ENCODE measurements around the gene PDE4D. TPM values are rescaled to one million over a fixed set of nuclear protein-coding genes. Genes with fewer than 3 reads are reported as not detected.

The PDE4D gene
- total RNA-seq, 1 experiment from 2014 or later: 11.6 TPM

DNA sequence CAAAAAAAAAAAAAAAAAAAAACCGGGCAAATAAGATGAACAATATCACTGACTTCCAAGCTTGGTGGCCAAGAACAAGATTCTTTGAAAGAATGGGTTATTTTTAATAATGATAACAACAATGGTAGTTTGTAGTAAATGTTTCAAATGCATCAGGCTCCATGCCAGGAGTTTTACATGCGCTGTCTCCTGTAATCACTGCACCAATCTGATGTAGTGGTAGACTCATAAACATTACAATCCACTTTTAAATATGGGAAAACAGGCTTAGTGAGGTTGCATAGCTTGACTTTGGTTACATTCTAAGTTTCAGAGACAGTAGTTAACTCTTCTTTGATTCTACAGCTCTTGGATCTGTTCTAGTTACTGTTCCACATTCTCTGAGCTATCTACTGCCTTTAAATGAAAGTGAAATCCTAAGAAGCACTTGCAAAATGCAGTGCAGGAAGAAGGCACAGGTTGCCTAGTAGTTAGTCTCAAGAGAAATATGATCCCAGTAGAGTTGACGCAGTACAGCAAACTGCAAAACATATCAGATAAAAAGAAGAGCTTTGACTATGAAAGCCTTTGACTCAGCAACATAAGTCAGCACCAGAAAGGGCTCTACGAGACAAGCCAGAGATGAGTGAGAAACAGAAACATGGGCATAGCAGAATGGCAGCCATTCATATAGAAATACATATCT, 62.1 kb downstream of the PDE4D start:
- TF ChIP-seq, protein P1, sequence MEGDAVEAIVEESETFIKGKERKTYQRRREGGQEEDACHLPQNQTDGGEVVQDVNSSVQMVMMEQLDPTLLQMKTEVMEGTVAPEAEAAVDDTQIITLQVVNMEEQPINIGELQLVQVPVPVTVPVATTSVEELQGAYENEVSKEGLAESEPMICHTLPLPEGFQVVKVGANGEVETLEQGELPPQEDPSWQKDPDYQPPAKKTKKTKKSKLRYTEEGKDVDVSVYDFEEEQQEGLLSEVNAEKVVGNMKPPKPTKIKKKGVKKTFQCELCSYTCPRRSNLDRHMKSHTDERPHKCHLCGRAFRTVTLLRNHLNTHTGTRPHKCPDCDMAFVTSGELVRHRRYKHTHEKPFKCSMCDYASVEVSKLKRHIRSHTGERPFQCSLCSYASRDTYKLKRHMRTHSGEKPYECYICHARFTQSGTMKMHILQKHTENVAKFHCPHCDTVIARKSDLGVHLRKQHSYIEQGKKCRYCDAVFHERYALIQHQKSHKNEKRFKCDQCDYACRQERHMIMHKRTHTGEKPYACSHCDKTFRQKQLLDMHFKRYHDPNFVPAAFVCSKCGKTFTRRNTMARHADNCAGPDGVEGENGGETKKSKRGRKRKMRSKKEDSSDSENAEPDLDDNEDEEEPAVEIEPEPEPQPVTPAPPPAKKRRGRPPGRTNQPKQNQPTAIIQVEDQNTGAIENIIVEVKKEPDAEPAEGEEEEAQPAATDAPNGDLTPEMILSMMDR (IDR thresholded peaks at IDR 0.05; ENCODE audit: unreplicated experiment): no peak
- H3K27ac Mint-ChIP-seq (ENCODE audit: unreplicated experiment): no peak overlapping the region
- peaks cover 20% of the 10 kb centered on the region for H3K4me1 Mint-ChIP-seq (ENCODE audit: low read depth, unreplicated experiment)
- no TSS peak for BruUV-seq (replicated peaks)
- no peaks in the 10 kb centered on the region for H3K36me3 Mint-ChIP-seq (ENCODE audit: insufficient read depth, unreplicated experiment)
- H3K27me3 Mint-ChIP-seq (ENCODE audit: unreplicated experiment): peaks cover 16% of the 10 kb centered on the region
- H3K4me3 Mint-ChIP-seq (ENCODE audit: low read depth, unreplicated experiment): no peak overlapping the region
- CTCF ChIA-PET: interaction anchor here (0.7 kb wide), 1 partner anchor 21 kb away, joined by 4 read pairs; no protein-coding TSS in a partner anchor
- no peaks in the 10 kb centered on the region for H3K9me3 Mint-ChIP-seq (ENCODE audit: low read depth, unreplicated experiment)
- DNase-seq: no peak
- intact Hi-C loops (cut with micrococcal nuclease; ENCODE audit: unreplicated experiment): loop anchor here (5.0 kb wide), 1 partner anchor 71 kb away; no protein-coding TSS in a partner anchor

DNA sequence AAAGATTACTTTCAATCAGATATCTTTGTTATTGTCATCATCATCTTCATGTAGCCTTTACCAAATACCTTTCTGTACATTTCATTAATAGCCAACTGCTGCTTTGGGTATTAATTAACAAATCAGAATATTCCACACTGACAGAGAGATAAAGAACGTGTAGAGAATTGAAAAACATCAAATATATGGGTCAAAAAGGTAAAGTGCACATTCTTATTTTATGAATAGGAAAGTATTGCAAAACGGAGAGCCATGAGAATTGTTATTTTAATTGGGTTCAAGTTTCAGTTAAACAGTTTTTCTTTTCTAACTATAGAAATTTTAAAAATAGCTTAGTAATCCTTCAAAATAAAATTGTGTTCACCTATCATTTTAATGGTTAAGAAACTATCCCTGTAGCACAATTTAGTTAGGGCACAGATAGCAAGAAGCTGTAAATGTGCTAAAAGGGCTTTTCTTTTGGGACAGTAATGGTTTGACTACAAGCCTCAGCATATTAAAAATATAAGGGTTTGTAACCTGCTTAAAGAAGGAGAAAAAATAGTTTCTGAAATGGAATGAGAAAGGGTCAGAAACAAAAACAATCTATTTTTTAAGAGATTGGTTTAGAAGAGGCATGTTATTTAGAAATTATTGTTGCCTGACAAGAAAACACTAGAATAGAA, 62.9 kb downstream of the PDE4D start:
- TF ChIP-seq, protein P1 (IDR thresholded peaks at IDR 0.05; ENCODE audit: unreplicated experiment): no peak
- Mint-ChIP-seq H3K4me3 (ENCODE audit: low read depth, unreplicated experiment) (no peak overlapping the region), H3K27ac (ENCODE audit: unreplicated experiment) (no peak overlapping the region), H3K36me3 (ENCODE audit: insufficient read depth, unreplicated experiment) (no peaks in the 10 kb centered on the region), H3K9me3 (ENCODE audit: low read depth, unreplicated experiment) (no peaks in the 10 kb centered on the region), H3K27me3 (ENCODE audit: unreplicated experiment) (peaks cover 16% of the 10 kb centered on the region), H3K4me1 (ENCODE audit: low read depth, unreplicated experiment) (peaks cover 20% of the 10 kb centered on the region)
- CTCF ChIA-PET: no interaction called here
- no peak for DNase-seq
- intact Hi-C loops (cut with micrococcal nuclease; ENCODE audit: unreplicated experiment): loop anchor here (5.0 kb wide), 1 partner anchor 72 kb away; no protein-coding TSS in a partner anchor
- no TSS peak for BruUV-seq (replicated peaks)

DNA sequence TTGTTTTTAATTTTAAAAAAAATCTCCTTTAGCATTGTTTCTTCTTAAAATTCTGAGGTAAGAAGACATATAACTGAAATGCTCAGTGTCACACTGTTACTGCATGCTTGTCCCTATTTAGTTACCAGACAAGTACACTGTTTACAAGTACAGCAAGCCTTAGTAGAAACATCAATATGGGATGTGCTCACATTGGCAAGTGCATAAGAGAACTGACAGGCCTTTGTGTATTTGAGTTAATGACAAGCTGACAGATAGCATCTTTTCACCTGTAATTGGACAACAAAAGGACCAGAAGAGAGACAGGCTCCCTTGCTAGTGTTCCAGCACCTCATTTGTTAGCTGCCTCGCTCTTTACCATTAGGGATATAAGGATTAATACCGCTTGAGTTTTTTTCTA, 63.6 kb downstream of the PDE4D start:
- Mint-ChIP-seq H3K4me1 (ENCODE audit: low read depth, unreplicated experiment) (peaks cover 20% of the 10 kb centered on the region), H3K27me3 (ENCODE audit: unreplicated experiment) (peaks cover 19% of the 10 kb centered on the region), H3K4me3 (ENCODE audit: low read depth, unreplicated experiment) (no peak overlapping the region), H3K9me3 (ENCODE audit: low read depth, unreplicated experiment) (no peaks in the 10 kb centered on the region), H3K36me3 (ENCODE audit: insufficient read depth, unreplicated experiment) (no peaks in the 10 kb centered on the region), H3K27ac (ENCODE audit: unreplicated experiment) (no peak overlapping the region)
- BruUV-seq (replicated peaks): no TSS peak
- TF ChIP-seq, protein P1 (IDR thresholded peaks at IDR 0.05; ENCODE audit: unreplicated experiment): no peak
- intact Hi-C loops (cut with micrococcal nuclease; ENCODE audit: unreplicated experiment): loop anchor here (5.0 kb wide), 1 partner anchor 72 kb away; no protein-coding TSS in a partner anchor
- DNase-seq: no peak
- CTCF ChIA-PET: no interaction called here

DNA sequence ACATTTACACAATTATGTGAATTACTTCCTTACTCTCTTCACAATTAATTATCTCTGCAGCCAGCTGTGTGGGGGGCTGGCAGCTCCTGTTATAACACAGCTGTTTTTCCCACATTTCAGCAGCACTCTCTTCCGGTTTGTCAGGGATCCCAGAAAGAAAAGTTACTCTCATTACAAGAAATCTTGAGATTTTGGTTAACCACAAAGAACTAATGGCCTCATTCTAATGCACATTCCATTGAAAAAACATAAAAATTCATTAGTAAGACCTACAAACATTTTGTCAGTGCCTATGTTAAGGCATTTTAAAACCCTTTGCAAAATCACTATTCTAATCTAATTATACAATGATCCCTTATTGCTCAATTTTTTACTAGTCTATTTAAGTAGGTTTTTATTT, 64.1 kb downstream of the PDE4D start:
- TF ChIP-seq, protein P1 (IDR thresholded peaks at IDR 0.05; ENCODE audit: unreplicated experiment): no peak
- no peaks in the 10 kb centered on the region for H3K9me3 Mint-ChIP-seq (ENCODE audit: low read depth, unreplicated experiment)
- DNase-seq: no peak
- intact Hi-C loops (cut with micrococcal nuclease; ENCODE audit: unreplicated experiment): no loop called here
- H3K27ac Mint-ChIP-seq (ENCODE audit: unreplicated experiment): no peak overlapping the region
- no TSS peak for BruUV-seq (replicated peaks)
- H3K36me3 Mint-ChIP-seq (ENCODE audit: insufficient read depth, unreplicated experiment): no peaks in the 10 kb centered on the region
- no peak overlapping the region for H3K4me3 Mint-ChIP-seq (ENCODE audit: low read depth, unreplicated experiment)
- peaks cover 20% of the 10 kb centered on the region for H3K4me1 Mint-ChIP-seq (ENCODE audit: low read depth, unreplicated experiment)
- H3K27me3 Mint-ChIP-seq (ENCODE audit: unreplicated experiment): peaks cover 24% of the 10 kb centered on the region
- CTCF ChIA-PET: no interaction called here

Measured in Calu3 (cell line).